Neural cell (in vitro differentiated cells): ENCODE data around the gene AK8.

Source experiments
- EZH2 ChIP-seq: fragments of 200-600, 300-800 bp; shearing (Covaris generic), sonication (generic); IDR thresholded peaks from 2 replicates; pipeline ENCODE4 v1.6.1; 2014; ENCODE audit warnings: antibody characterized with exemption, low read length, borderline replicate concordance, mild to moderate bottlenecking; ENCODE audit not compliant: insufficient read depth, poor library complexity, severe bottlenecking
- RAD21 ChIP-seq: fragments of 450-650 bp; conservative IDR thresholded peaks from 2 replicates; pipeline ENCODE4 v1.6.1; 2014; ENCODE audit warnings: antibody characterized with exemption, mild to moderate bottlenecking, moderate library complexity
- TAF1 ChIP-seq: IDR thresholded peaks from 2 replicates; pipeline ENCODE4 v1.6.1; 2012; ENCODE audit warnings: low read depth
- TF ChIP-seq, protein P1 (sequence below): IDR thresholded peaks from 2 replicates; pipeline ENCODE4 v1.6.1; 2012; ENCODE audit warnings: borderline replicate concordance
- TF ChIP-seq, protein P2 (sequence below): fragments of 450-650 bp; IDR thresholded peaks from 2 replicates; pipeline ENCODE4 v1.5.1; 2014; ENCODE audit warnings: antibody characterized with exemption, mild to moderate bottlenecking, moderate library complexity; ENCODE audit not compliant: poor library complexity, severe bottlenecking

DNA sequence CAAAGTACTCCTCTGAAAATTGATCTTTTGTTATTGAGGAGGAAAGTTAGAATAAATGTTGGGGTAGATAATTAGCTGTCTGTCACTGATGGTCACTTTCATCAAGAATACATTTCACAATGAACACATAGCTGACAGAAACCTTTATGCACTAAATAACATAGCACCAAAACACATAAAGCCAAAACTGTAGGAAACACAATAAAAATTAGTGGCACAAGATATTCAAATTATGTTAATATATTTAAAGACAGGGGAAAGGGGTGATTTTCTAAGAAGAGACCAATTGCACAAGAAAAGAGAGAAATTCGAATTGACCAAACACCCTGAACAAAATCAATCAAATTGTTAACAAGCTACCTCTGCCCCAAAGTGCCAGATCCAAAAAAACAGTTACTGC lies 89.7 kb downstream of the AK8 start:
- TF ChIP-seq, protein P1, sequence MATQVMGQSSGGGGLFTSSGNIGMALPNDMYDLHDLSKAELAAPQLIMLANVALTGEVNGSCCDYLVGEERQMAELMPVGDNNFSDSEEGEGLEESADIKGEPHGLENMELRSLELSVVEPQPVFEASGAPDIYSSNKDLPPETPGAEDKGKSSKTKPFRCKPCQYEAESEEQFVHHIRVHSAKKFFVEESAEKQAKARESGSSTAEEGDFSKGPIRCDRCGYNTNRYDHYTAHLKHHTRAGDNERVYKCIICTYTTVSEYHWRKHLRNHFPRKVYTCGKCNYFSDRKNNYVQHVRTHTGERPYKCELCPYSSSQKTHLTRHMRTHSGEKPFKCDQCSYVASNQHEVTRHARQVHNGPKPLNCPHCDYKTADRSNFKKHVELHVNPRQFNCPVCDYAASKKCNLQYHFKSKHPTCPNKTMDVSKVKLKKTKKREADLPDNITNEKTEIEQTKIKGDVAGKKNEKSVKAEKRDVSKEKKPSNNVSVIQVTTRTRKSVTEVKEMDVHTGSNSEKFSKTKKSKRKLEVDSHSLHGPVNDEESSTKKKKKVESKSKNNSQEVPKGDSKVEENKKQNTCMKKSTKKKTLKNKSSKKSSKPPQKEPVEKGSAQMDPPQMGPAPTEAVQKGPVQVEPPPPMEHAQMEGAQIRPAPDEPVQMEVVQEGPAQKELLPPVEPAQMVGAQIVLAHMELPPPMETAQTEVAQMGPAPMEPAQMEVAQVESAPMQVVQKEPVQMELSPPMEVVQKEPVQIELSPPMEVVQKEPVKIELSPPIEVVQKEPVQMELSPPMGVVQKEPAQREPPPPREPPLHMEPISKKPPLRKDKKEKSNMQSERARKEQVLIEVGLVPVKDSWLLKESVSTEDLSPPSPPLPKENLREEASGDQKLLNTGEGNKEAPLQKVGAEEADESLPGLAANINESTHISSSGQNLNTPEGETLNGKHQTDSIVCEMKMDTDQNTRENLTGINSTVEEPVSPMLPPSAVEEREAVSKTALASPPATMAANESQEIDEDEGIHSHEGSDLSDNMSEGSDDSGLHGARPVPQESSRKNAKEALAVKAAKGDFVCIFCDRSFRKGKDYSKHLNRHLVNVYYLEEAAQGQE = no peak
- TF ChIP-seq, protein P2, sequence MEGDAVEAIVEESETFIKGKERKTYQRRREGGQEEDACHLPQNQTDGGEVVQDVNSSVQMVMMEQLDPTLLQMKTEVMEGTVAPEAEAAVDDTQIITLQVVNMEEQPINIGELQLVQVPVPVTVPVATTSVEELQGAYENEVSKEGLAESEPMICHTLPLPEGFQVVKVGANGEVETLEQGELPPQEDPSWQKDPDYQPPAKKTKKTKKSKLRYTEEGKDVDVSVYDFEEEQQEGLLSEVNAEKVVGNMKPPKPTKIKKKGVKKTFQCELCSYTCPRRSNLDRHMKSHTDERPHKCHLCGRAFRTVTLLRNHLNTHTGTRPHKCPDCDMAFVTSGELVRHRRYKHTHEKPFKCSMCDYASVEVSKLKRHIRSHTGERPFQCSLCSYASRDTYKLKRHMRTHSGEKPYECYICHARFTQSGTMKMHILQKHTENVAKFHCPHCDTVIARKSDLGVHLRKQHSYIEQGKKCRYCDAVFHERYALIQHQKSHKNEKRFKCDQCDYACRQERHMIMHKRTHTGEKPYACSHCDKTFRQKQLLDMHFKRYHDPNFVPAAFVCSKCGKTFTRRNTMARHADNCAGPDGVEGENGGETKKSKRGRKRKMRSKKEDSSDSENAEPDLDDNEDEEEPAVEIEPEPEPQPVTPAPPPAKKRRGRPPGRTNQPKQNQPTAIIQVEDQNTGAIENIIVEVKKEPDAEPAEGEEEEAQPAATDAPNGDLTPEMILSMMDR = no peak
- TF ChIP-seq EZH2 = no peak
- TF ChIP-seq RAD21 = no peak
- no peak for TF ChIP-seq TAF1
